Kasumi-1 (cell line): ENCODE measurements around the gene NKX2-1.

ENCODE experiments used
- DNase-seq, 2 experiments: peaks; one replicate each; lab custom pipeline; 2025; lab: John Stamatoyannopoulos, UW

The NKX2-1 gene

DNA sequence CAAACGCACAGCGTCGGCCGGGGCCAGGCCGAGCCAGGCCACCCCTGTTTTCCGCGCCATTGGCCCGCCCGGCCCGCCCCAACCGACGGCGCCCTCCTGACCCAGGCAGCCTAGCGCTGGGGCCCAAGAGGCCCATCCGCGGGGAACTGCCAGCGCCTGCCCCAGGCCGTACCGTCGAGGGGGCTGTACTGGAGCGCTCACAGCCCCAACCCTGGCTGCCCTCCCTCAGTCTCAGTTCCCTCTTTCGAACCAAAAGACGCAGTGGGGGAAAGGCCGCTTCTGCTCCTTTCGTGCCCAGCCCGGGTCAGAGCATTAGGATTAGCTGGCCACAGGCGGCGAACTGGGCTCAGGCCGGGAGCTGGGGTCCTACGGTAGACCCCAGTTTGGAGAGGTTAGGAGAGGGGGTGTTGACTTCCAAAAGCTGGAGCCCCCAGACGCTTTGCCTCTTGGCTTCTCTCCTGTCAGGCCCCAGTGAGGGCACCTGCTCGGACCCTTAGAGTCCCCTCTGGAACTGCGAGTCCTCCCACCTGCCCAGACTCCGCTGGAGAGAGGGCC lies 1.9 kb downstream of the NKX2-1 start:
- no peak for DNase-seq

DNA sequence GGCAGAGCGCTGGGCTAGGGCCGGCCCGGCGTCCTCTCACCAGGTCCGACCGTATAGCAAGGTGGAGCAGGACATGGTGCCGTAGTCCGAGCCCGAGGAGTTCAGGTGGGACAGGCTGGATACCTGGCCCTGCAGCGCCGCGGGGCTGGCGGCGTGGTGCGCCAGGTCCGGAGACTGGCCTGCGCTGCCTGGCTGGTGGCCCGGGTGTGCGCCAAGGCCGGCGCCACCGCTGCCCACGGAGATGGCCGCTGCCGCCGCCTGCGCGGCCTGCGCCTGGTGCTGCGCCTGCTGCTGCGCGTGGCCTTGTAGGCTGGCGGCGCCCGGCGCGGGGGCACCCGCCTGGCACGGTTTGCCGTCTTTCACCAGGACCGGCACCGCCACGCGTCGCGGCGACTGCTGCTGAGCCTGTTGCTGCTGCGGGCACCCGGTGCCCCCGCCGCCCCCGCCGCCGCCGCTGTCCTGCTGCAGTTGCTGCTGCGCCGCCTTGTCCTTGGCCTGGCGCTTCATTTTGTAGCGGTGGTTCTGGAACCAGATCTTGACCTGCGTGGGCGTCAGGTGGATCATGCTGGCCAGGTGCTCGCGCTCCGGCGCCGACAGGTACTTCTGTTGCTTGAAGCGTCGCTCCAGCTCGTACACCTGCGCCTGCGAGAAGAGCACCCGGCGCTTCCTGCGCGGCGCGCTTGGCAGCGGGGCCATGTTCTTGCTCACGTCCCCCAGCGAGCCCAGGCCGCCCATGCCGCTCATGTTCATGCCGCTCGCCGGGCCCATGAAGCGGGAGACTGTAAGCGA lies 2.6 kb downstream of the NKX2-1 start:
- no peak for DNase-seq

DNA sequence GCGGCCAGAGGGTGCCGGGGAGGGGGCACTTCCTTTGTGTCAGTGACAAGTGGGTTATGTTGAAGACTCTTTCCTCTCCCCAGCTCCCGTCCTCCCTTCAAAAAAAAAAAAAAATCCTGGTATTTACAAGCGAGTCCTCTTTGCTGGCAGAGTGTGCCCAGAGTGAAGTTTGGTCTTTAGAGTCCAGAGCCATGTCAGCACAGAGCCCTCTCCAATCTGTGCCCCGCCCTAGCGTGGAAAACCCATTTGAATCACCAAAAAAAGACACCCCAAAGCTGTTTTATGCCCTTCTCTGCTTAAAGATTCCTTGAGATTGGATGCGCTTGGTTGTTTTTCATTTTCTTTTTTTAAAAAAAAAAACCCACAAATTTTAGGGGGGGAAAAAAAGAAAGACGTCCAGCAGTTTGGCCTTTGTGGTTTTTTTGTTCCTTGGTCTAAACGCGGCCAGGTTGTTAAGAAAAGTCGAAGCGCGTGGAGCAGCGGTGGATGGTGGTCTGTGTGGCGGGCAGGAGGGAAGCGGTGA lies 3.3 kb downstream of the NKX2-1 start:
- DNase-seq: no peak

DNA sequence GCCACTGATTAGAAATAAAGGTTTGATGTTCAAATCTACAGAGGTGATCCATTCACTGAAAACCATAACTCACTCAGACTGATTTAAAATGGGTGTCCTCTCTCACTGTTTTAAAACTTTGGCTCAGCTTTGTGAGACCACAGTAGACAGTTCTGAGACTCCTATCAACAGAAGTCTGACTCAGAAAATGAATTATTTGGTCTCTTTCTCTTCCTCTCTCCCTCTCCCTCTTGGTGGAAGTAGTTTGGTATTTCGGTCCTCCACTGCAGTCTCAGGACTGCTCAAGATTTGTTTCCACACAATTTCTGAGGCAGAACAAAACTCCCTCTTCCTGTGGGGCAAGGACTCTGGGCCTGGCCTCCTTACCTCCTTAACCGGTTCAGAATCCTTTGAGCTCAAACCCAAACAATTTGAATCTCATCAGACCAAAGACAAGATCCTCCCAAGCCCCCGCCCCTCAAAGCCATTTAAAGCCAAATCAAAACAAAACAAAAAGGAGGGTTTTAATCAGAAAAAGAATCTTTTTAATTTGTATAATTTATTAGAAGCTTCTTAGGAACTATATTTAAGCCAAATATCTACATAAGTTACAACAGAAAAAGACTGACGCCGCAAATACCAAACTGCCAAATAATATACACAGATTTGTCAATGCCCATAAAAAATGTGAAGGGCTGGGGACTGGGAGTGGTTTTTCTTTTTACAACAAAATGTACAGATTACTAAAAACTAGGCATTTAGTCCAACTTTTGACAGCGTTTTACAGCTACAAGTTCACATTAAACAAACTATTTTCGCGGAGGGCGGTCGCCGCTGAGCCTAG lies 3.9 kb downstream of the NKX2-1 start:
- DNase-seq: no peak

DNA sequence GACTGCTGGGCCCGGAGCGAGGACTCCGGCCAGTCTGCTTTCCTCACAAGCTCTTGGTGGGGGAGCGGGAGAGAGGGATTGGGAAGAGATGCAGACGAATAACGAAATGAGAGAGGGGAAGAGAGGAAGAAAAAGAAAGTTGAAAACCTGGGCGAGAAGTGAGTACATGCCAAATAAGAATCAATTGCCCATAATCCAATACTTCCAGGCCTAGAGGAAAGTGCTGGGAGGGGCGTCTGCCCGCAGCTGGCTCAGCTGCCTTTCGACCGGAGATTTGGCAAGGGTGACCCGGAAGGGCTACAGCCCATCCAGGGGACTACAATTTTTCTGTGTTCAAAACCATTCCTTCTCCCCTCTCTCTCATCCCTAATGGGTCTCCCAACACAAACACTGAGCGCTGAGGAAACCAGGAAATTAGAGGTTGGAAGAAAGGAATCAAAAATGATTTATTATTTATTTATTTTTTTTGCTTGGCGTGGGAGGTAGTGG lies 4.9 kb downstream of the NKX2-1 start:
- no peak for DNase-seq

DNA sequence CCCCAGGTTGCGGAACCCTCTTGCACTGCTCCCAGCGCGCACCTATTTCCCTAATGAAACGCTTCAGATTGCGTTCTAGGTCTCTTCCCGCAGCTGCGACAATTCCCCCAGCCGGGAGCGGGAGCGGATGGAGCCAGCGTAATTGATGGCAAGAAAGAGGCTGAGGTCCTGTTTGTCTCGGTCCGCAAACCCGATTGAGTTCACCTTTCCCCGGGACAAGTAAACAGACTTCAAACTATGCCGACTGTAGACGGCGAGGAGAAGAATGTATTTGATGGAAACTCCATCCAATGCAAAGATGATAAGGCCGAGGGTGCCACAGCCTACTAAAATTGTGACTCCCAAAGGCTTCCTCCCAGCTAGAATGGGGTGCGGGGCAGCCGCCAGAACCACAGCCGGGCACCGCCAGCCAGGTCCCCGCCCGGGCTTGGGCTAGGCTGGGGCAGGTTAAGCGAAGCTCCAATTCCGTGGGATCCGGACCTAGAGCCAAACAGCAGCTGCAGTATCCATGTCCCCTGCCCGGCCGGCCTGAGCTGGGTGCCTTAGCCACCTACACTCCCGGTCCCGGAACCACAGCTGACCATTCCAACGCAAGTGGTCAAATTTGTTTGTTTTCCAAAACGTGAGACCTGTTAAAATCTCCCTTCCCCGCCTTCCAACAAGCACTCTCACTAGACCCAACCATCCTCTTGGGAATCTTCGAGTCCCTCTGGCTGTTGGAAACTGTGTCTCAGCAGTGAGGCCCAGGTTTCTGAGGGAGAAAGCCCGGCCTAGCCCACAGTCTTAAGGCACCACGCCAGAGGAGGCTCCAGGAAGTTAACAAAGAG lies 5.5 kb downstream of the NKX2-1 start:
- DNase-seq: no peak

DNA sequence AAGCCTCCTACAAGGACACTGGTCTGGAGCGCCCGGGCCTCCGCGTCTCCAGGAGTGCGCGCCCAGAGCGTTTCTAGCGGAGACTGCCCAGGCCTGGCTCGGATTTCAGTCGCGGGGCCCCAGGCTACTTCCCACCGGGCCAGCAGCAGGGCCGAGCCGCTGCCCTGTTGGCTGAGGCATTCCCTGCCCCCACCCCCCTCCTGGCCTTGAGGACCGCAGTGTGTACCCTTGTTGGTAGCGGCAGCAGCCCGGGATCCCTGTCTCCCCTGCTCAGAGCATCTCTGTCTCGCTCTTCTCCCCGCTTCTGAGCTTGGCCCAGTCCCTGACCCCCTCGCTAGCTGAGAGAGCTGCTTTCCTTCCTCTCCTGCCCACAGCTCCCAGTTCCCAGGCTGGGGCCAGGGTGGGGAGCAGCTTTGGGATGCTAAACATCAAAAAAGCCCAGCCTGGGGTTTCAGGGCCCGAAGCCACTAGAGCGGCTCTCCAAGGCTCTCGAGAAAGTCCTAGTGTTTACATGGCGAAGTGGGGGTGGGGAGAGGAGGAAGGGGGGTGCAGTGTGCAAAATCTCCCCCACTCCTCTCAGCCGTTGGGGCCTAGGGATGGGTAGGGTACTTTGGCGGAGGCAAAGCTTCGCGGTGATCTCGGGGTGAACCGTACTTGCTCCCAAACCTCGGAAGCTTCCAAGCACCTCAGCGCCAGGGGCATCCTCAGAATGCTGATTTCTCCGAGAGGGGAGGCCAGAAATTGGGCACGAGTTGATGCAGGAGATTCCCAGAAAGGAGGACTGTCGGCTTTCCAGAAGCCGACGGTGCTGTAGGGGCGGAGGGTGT lies 6.4 kb downstream of the NKX2-1 start:
- DNase-seq: no peak

DNA sequence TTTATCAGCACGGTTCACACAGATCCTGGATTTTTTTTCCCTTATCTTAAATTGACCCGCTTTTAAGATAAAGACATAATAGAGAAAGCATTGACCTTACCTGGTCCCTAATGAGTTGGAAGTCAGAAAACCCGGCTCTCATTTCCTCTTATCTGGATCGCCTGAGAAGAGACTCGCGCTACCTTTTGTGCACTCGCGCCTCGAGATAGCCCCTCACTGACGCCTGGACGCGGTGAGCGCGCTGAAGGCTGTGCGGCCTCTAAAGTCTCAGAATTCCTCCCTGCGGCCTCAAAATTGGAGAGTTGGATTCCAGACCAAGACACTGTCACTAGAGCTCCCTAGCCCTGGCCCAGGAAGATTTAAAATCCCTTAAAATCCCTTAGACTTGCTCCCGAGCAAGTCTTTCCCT lies 7.0 kb downstream of the NKX2-1 start:
- DNase-seq: no peak

DNA sequence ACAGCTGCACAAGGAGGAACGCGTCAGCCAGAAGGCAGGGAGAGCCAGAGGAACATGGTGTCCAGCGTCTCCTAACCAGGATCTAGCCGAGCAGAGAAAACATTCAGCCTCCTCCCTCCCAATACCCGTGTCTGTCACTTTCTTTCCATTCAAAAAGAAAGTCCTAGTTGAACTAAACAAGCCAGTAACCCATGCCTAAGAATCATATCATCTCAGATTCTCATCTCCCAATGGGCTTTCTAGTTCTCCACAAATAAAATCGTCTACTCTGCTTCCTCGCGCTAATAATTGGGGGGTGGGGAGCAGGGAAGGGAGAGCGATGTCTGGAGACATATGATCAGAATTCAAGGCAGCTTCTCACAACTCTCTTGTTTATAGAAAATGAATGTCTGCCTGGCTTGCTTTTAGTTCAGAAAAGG lies 7.4 kb downstream of the NKX2-1 start:
- DNase-seq: no peak

DNA sequence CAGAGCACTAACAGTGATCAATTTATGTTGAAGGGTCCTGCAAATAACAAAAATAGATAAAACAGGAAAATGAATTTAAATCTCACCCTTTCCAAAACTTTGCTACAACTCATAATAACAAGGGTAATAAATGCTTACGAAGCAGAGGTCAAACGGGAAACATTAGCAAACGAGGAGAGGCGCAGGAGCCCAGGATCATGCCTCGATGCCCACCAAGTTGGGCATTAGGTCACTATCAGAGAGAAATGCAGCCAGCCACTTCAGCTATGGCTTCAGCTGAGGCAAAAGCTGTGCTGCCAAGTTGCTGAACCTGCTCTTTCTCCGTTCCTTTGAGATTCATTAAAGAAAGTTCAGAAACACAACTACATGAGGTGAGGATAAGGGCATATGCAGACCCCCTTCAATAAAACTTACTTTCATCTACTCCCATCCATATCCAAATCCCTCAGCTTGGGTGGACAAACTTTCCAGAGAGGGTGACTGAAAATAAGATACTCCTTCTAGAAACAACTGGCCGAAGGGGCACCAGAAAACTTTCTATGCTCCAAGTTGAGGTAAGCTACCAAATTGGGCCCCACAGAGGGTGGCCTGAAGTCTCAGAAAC lies 7.9 kb downstream of the NKX2-1 start:
- DNase-seq: no peak

DNA sequence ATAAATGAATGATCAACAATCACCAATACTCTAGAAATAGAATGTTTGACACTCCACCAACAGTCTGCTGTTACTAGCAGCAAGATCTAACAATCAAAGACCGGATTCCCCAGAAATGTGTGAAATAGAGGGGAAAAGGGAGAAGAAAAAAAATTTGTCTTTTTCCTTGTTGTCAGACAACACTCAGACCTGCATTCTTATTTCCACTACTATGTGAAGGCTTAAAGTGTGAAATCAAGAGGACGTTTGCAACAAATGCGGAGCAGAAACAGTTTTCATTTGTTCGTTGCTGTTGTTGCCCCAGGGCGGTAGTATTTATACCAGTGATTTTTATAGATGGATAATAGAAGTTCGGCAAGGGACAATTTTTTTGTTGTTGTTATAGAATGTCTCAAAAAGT lies 9.2 kb downstream of the NKX2-1 start:
- no peak for DNase-seq

DNA sequence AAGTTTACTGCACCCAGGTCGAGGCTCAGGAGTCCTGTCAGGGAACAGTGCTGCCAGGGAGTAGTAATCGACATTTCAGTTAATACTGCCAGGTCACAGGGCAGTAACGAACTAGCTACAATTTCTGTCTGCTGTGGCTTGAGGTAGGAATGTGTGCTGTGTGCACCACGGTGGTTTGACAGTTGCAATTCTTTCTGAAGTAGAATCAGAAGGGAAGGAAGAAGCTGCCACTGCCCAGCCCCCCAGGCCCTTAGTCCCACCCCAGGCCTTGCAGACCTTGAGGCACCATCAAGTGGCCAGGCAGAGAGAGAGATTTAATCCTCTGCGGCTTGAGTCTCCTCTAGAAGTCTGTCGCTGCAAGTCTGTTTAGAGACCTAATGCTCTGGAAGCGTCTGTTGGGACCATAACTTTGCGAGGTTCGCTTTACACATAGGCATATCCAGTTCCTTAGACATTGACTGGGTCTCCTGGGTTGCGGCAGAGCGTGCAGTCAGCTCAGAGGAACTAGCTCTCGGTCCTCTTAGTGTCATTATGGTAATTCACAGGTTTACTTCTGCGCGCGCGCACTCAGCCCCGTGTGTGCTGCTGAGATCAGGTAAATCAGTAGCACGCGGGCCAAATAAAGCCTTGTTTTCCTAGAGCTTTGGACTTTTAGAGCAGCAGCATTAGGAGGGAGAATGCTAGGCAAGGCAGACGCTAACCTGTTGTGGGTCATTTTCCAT lies 9.8 kb downstream of the NKX2-1 start:
- DNase-seq: no peak

DNA sequence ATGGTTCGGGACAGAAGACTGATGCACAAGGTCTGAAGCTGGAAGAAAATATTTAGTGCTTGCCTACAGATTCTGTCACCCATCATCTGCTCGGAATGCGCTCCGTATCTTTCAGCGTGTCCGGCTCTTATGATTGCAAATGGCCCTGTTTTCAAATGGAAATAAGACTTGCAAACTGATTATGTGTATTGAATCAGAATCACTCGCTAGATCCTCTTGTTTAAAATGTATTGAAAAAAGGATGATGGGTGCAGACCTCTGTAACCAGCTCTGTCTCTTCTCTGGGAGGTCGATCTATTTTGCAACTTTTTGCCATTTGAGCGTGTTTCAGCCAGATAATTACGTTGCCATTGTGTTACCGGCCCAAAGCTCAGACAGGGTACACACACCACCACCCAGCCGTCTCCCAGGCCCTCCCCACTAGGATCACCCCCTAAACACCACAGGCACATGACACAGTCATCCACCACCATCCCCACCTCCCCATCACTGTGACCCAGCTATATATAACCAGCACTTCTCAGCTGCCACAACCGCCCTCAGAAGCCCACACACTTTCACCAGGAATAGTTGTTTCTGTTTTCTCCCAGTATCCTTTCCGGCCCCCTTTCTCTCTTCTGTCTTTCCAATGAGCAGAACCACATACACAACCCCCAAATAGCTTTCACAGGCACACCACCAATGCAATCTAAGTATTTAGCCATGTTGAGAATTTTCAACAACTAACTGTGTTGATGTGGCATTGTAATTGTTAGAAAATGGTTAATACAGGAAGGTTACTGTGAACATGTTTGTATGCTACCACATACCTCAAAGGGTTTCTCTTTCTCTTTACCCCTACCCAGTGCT lies 10.7 kb downstream of the NKX2-1 start:
- no peak for DNase-seq

DNA sequence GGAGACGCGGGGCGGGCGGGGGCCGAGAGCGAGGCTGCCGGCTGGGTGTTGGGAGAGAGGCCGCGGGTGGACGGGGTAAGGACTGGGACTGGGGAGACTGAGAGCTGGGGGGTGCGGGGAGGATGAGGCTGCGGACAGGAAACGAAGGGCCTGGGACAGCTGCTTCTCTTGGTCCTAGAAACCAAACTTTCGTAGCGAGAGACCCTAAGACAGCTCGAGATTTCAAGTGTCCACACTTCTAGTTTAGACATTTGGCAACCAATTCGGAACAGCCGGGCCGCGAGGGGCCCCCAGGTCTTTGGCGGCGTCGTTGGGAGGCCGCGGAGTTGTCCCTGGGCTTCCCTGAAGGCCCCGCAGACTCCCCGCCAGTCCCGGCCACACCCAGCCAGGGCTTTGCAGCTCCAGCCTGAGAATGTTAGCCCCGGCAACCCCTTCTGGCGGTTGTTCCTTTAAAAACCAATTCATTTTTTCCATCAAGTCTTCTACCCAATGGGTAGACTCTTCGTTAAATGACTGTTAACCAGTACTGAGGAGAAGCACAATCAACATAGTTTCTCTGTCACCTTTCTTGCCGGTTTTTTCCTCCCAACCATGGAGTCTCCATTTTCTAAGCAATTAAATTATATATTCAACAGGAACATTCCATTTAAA lies 11.5 kb downstream of the NKX2-1 start:
- DNase-seq: no peak

DNA sequence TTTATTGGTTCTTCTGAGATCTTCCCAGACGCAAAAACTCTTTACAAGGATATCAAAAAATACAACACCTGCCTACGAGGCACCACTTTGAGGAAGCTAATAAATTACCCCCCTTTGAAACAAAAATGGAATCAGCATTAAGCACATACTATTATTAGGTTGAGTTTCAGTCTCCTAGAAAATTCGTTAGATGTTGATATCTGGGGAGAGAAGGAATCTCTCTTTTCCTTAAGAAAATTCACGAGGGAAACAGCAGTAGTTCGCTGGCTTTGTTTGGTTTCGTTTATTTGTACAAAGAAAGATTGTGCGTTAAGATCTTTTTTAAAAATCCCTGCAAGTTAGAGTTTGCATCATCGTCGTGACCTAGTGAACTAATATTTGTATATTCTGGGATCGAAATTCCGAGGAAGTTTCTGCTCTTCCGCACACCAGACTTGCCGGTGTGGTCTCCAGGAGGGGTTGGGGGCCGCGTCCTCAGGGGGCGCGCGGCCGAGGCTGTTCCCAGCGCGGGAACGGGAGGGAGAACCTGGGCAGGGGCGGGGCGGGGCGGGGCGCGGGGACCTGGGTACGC lies 12.1 kb downstream of the NKX2-1 start:
- no peak for DNase-seq

DNA sequence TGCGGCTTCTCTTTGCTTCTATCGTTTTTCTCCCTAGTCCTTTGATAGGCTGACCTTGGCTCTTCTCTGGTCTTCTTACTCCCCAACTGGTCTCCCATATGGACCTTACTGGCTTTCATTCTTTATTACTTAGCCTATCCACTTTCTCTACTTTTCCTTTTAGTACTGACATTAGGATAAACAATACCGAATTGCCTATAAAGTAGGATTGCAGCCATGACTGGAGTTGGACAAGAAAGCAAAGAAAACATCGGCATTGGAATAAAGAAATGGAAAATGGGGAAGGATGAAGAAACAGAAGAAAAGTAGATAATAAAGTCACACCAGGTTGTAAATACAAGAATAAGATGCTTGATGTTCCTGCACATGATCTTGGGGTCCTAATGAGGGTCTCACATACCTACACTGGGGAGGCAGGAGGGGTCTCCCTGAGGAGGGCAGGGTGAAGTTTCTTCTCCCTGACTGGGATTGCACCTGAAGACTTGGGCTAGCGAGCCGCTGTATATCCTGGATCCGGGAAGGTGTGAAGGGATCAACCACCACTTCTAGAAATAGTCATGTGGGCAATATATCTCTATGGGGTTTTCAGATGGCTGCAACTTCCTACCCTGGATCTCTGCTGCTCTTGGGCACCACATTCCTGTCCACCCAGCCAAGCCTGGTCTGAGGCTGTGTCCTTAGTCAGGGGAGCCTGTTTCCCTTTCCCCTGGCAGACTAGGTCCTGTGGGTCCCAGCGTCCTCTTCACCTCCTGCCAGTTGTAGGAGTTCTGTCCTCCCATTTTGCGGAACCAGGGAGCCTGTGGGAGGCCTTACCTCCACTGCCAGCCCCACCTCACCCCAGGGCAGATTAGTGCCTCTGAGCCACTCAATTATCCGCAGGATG lies 13.1 kb downstream of the NKX2-1 start:
- no peak for DNase-seq
